Upper lobe of right lung (tissue), 1 donor: ENCODE results near the gene ODF2. TPM values are rescaled to one million over a fixed set of nuclear protein-coding genes. Genes with fewer than 3 reads are reported as not detected.

Experiments
- ATAC-seq: fragments of 200-7000 bp; cut with Tn5 transposase; one replicate; pipeline ENCODE4 v1.9.1; 2020; ENCODE audit warnings: mild to moderate bottlenecking, moderate library complexity
- DNase-seq: peaks from one replicate; pipeline ENCODE4 v3.0.0-alpha.2; 2020
- H3K27ac ChIP-seq: fragments of 200-600 bp; one replicate; pipeline ENCODE4 v1.8.0; 2022
- H3K27me3 ChIP-seq: fragments of 200-600 bp; one replicate; pipeline ENCODE4 v1.8.0; 2022; ENCODE audit warnings: mild to moderate bottlenecking
- H3K36me3 ChIP-seq: fragments of 200-600 bp; one replicate; pipeline ENCODE4 v1.8.0; 2022
- H3K4me1 ChIP-seq: fragments of 200-600 bp; one replicate; pipeline ENCODE4 v1.8.0; 2022
- H3K4me3 ChIP-seq: fragments of 200-600 bp; one replicate; pipeline ENCODE4 v1.8.0; 2022; ENCODE audit warnings: mild to moderate bottlenecking
- H3K9me3 ChIP-seq: fragments of 200-600 bp; one replicate; pipeline ENCODE4 v1.8.0; 2022
- CTCF ChIP-seq: fragments of 200-600 bp; IDR thresholded peaks from one replicate; pipeline ENCODE4 v1.8.0; 2022; ENCODE audit warnings: antibody characterized with exemption
- intact Hi-C: fragments of 100-400 bp; cut with DNase I; formaldehyde crosslinking; loops from one replicate; pipeline ENCODE4 v1.11.0; 2022
- total RNA-seq: library from RNA; stranded (reverse); fragmentation: NEBNext Ultra II Directional; extraction: Animal tissue kit (Norgen Biotek cat#: 25700); gene quantifications from one replicate; pipeline ENCODE4 v1.2.1, GENCODE V29; 2021
- donor health status: DM: no; HTN: yes; CAD: no; lungs with severe emphysema.

ODF2 gene
- total RNA-seq, 1 donor from 2014 or later: 17.3 TPM

DNA sequence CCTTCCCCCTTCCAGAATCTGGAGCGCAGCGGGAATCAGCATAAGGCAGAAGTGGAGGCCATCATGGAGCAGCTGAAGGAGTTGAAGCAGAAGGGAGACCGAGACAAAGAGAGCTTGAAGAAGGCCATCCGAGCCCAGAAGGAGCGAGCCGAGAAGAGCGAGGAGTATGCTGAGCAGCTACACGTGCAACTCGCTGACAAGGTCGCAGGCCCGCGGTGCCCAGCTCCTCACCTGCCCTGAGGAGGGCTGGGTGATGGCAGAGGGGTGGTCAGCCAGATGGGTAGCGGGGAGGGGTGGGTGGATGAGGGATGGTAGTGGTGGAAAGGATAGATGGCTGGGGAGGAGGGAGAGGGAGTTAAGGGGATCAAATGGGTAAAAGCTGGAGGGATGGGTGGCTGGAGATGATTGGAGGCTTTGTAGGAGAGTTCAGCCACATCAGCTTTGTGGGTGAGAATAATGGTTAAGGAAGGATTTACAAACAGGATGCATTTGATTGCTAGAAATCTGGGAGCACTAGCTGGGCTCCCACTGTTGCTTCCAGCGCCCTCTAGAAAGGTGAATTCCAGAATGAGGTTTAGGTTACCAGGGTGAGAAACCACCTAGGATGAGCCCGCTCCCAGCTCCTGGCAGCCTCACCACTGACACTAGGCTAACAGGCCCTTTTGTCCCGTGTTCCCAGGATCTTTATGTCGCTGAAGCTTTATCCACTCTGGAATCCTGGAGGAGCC, 29.0 kb downstream of the ODF2 start:
- no peak for ATAC-seq
- peaks cover 78% of the 10 kb centered on the region for H3K36me3 ChIP-seq
- intact Hi-C loops: no loop called here
- H3K4me1 ChIP-seq: no peaks in the 10 kb centered on the region
- H3K27ac ChIP-seq: no peak overlapping the region
- H3K9me3 ChIP-seq: no peaks in the 10 kb centered on the region
- no peak for TF ChIP-seq CTCF
- H3K4me3 ChIP-seq: no peak overlapping the region
- H3K27me3 ChIP-seq: no peaks in the 10 kb centered on the region
- DNase-seq: no peak

GRCh38 chr9:128485414-128485855, 29.6 kb downstream of the ODF2 start:
- Histone ChIP-seq H3K27ac (no peak overlapping the region), H3K4me1 (no peaks in the 10 kb centered on the region), H3K36me3 (peaks cover 84% of the 10 kb centered on the region), H3K27me3 (no peaks in the 10 kb centered on the region), H3K9me3 (no peaks in the 10 kb centered on the region), H3K4me3 (no peak overlapping the region)
- intact Hi-C loops: no loop called here
- no peak for TF ChIP-seq CTCF
- DNase-seq: no peak
- no peak for ATAC-seq

DNA sequence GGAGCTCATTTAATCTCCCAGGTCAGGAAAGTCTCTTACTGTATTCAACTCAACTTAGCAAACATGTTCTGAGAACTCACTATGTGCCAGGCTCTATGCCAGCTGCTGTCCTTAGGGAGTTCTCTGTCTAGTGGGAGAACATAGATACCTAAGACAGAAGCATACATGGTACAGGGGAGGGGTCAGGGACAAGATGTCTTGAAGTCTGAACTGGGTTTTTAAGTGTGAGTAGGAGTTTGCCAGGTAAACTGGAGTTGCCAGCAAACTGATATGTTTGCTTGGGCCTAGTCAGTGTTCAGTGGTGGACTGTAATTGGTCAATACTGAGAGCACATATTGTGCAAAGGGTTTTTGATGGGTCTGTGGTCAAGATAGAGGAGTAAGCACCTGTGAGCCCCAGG, 30.4 kb downstream of the ODF2 start:
- Histone ChIP-seq H3K36me3 (peaks cover 82% of the 10 kb centered on the region), H3K27ac (no peak overlapping the region), H3K4me3 (no peak overlapping the region), H3K9me3 (no peaks in the 10 kb centered on the region), H3K4me1 (no peaks in the 10 kb centered on the region), H3K27me3 (no peaks in the 10 kb centered on the region)
- ATAC-seq: no peak
- intact Hi-C loops: no loop called here
- no peak for TF ChIP-seq CTCF
- DNase-seq: no peak

DNA sequence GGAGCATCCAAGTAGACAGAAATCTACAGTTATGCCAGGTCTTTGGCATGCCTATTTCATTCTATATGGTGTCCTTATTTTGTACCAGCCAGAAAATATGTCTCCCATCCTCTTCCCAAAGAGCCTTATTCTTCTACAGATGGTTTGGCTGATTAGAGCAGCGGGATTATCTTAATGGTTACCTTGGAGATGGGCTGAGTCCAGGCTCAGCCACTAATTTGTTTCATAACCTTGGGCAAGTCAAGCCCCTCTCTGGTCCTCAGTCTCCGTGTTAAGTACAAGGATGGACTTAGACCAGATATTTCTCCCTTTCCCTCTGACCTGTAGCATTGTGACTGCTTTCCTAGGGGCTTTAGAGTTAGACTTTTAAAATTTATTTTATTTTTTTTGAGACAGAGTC, 37.6 kb downstream of the ODF2 start:
- Histone ChIP-seq H3K4me1 (peaks cover 5% of the 10 kb centered on the region), H3K4me3 (no peak overlapping the region), H3K27me3 (no peaks in the 10 kb centered on the region), H3K36me3 (peaks cover 61% of the 10 kb centered on the region), H3K9me3 (no peaks in the 10 kb centered on the region), H3K27ac (no peak overlapping the region)
- DNase-seq (no peak), ATAC-seq (no peak)
- intact Hi-C loops: no loop called here
- TF ChIP-seq CTCF: no peak

DNA sequence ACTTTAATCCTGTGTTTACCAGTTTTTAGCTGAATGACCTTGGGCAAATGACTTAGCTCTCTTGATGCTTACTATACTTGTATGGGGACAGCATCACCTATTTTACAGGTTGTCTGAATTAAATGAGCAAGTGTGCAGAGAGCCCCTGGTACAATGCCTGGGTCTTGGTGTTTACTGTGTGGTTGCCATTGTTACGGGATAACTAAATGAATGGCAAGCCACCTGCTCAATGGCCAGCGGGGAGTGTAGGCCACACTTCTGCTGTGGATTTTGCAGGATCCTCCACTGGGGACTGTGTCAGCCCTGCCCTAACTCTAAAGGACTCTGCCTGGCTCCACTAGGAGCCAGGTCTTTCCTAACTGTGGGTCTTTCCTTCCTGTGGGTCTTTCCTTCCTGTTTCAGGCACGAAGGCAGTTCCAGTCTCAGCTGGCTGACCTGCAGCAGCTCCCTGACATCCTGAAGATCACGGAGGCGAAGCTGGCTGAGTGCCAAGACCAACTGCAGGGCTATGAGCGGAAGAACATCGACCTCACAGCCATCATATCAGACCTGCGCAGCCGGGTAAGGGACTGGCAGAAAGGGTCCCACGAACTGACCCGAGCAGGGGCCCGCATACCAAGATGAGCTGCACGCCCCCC, 38.4 kb downstream of the ODF2 start:
- H3K27ac ChIP-seq: no peak overlapping the region
- intact Hi-C loops: no loop called here
- ATAC-seq: peak; percentile 67
- TF ChIP-seq CTCF: no peak
- no peaks in the 10 kb centered on the region for H3K9me3 ChIP-seq
- peaks cover 61% of the 10 kb centered on the region for H3K36me3 ChIP-seq
- H3K4me1 ChIP-seq: peaks cover 5% of the 10 kb centered on the region
- no peaks in the 10 kb centered on the region for H3K27me3 ChIP-seq
- no peak overlapping the region for H3K4me3 ChIP-seq
- DNase-seq: peak; percentile 74
